MCF 10A (cell line): ENCODE results near the gene KIFC1. TPM values are rescaled to one million over a fixed set of nuclear protein-coding genes. Genes with fewer than 3 reads are reported as not detected.

ENCODE experiments used
- BruUV-seq: library from RNA; stranded (reverse); fragments of 400-500 nt; replicated peaks from 2 replicates; lab custom pipeline; 2021; lab: Mats Ljungman, UMichigan
- CTCF ChIA-PET: fragments of 300-600 bp; sonication (Branson Sonifier 250); formaldehyde crosslinking; extraction: SDS; loops from one replicate; lab custom pipeline; 2021; ENCODE audit warnings: antibody characterized with exemption, inconsistent platforms; lab: Yijun Ruan, JAX
- POLR2A ChIA-PET: fragments of 300-600, 350-650 bp; sonication (Branson Sonifier 250); formaldehyde crosslinking; extraction: SDS; loops from one replicate; lab custom pipeline; 2020; ENCODE audit warnings: antibody characterized with exemption, inconsistent platforms; lab: Yijun Ruan, JAX
- DNase-seq: peaks from one replicate; pipeline ENCODE4 v3.0.0-alpha.2; 2018; ENCODE audit not compliant: unreplicated experiment
- H3K27ac Mint-ChIP-seq: one replicate; pipeline ENCODE4 v1.8.0; 2022; ENCODE audit warnings: mild to moderate bottlenecking, low read depth, mixed read lengths; ENCODE audit not compliant: unreplicated experiment
- H3K27me3 Mint-ChIP-seq: one replicate; pipeline ENCODE4 v1.8.0; 2022; ENCODE audit warnings: mixed read lengths; ENCODE audit not compliant: insufficient read depth, unreplicated experiment
- H3K36me3 Mint-ChIP-seq: one replicate; pipeline ENCODE4 v1.8.0; 2022; ENCODE audit warnings: mild to moderate bottlenecking, moderate library complexity, mixed read lengths; ENCODE audit not compliant: insufficient read depth, unreplicated experiment
- H3K4me1 Mint-ChIP-seq: one replicate; pipeline ENCODE4 v1.8.0; 2022; ENCODE audit warnings: mixed read lengths; ENCODE audit not compliant: insufficient read depth, unreplicated experiment
- H3K4me3 Mint-ChIP-seq: one replicate; pipeline ENCODE4 v1.8.0; 2022; ENCODE audit warnings: mild to moderate bottlenecking, moderate library complexity, mixed read lengths; ENCODE audit not compliant: unreplicated experiment
- H3K9me3 Mint-ChIP-seq: one replicate; pipeline ENCODE4 v1.8.0; 2022; ENCODE audit warnings: mixed read lengths; ENCODE audit not compliant: unreplicated experiment
- CTCF ChIP-seq: fragments of 200-600 bp; IDR thresholded peaks from one replicate; pipeline ENCODE4 v1.8.0; 2022; ENCODE audit warnings: antibody characterized with exemption, mild to moderate bottlenecking; ENCODE audit not compliant: unreplicated experiment
- intact Hi-C: fragments of 100-400 bp; cut with micrococcal nuclease; formaldehyde crosslinking; loops from 2 replicates; pipeline ENCODE4 v1.14.1; 2022
- total RNA-seq: library from RNA; stranded (reverse); gene quantifications from 2 replicates; pipeline ENCODE4 v1.2.3, GENCODE V29; 2022

KIFC1 gene
- total RNA-seq, 1 experiment from 2014 or later: 27.1 TPM

- no TSS peak for BruUV-seq
- CTCF ChIA-PET: interaction anchor here (0.6 to 1.2 kb wide), 4 partner anchors 8 to 1870 kb away, joined by 3 to 4 read pairs (median 3); no protein-coding TSS in a partner anchor
- no peaks in the 10 kb centered on the region for H3K27me3 Mint-ChIP-seq
- POLR2A ChIA-PET: interaction anchor here (0.8 to 3.4 kb wide), 12 partner anchors 9 to 205 kb away, joined by 3 to 23 read pairs (median 7); partner anchors contain the start of genes BAK1, ITPR3, RPS18 and ZBTB9
- intact Hi-C loops: no loop called here
- no peak for DNase-seq
- peaks cover 33% of the 10 kb centered on the region for H3K4me1 Mint-ChIP-seq
- H3K9me3 Mint-ChIP-seq: no peaks in the 10 kb centered on the region
- no peak for TF ChIP-seq CTCF
- peak overlapping the region; percentile 98 for H3K27ac Mint-ChIP-seq
- H3K36me3 Mint-ChIP-seq: peaks cover 41% of the 10 kb centered on the region
- H3K4me3 Mint-ChIP-seq: peak overlapping the region; percentile 94
Observed at GRCh38 chr6:33416386-33417127, 24.9 kb downstream of the KIFC1 start.

DNA sequence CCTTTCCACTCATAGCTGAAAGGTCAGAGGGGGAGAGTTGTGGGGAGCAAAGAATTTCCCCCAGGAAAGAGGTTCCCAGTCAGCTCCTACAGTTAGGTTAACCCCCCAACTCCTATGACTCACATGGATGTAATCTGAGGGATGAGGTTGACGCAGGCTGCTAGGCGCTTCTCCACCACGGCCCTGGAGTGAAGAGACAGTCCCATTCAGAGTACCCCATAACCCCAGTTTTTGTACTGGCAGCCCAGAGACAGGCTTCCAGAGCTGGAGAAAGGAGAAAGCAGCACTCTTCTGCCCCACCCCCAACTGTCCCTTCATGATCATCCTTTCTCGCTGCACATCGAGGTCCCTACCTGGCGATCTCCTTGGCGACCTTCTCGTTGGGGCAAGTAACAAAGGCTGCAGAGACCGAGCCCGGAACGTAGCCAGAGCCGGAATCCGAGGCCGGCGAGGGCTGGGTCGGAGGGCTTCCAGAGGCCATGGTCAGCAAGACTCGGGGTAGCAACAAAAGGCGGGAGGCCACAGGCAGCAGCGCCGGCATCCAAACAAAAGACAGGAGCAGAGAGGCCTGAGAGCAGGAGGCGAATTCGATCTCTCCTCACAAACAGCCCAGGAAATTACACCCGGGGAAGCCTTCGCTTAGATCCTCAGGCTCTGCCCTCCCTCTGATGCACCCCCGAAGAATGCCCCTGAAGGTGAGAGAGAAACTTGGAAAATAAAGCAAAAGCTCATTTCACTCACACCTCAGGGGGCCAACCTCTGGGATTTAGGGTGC is 25.7 kb downstream of the KIFC1 start:
- H3K36me3 Mint-ChIP-seq: peaks cover 41% of the 10 kb centered on the region
- CTCF ChIA-PET: interaction anchor here (0.6 to 1.2 kb wide), 6 partner anchors 9 to 1869 kb away, joined by 3 to 4 read pairs (median 3); no protein-coding TSS in a partner anchor

GRCh38 chr6:33417903-33418689 is 26.5 kb downstream of the KIFC1 start, which contains the start of gene CUTA:
Gene CUTA, minus strand, starts transcription at chr6:33418107. Its CDS starts 107 bp downstream, at chr6:33418000.
- Mint-ChIP-seq H3K27ac (peak within 1 kb of the TSS; percentile 98), H3K27me3 (no peaks in the 10 kb centered on the region), H3K9me3 (no peaks in the 10 kb centered on the region), H3K36me3 (peaks cover 33% of the 10 kb centered on the region), H3K4me1 (peaks cover 32% of the 10 kb centered on the region), H3K4me3 (peak within 1 kb of the TSS; percentile 94)
- intact Hi-C loops: loop anchor here (1.0 to 2.0 kb wide), 2 partner anchors 27 to 153 kb away; partner anchors contain the start of gene KIFC1
- ChIA-PET CTCF (interaction anchor here (0.6 to 1.2 kb wide), 5 partner anchors 8 to 119 kb away, joined by 3 to 4 read pairs (median 3); no protein-coding TSS in a partner anchor), POLR2A (interaction anchor here (0.6 to 3.4 kb wide), 21 partner anchors 8 to 446 kb away, joined by 3 to 23 read pairs (median 6); partner anchors contain the start of genes BAK1, HLA-DPB1, ITPR3 and KIFC1)
- DNase-seq: peak; percentile 99
- peak; percentile 34 for TF ChIP-seq CTCF
- BruUV-seq: no TSS peak

More for the DNA sequence above, 25.7 kb downstream of the KIFC1 start:
- Mint-ChIP-seq H3K9me3 (no peaks in the 10 kb centered on the region), H3K4me1 (peaks cover 32% of the 10 kb centered on the region), H3K4me3 (peak overlapping the region; percentile 94), H3K27me3 (no peaks in the 10 kb centered on the region), H3K27ac (peak overlapping the region; percentile 98)
- BruUV-seq: TSS peak; percentile 72
- POLR2A ChIA-PET: interaction anchor here (0.8 to 3.4 kb wide), 17 partner anchors 8 to 446 kb away, joined by 3 to 23 read pairs (median 8); partner anchors contain the start of genes BAK1, ITPR3, RPS18 and VPS52
- TF ChIP-seq CTCF: no peak
- intact Hi-C loops: no loop called here
- DNase-seq: peak; percentile 70
